Measurements from ENCODE around the gene SLC10A4. TPM values are rescaled to one million over a fixed set of nuclear protein-coding genes. Genes with fewer than 3 reads are reported as not detected.

SLC10A4 gene, protein sequence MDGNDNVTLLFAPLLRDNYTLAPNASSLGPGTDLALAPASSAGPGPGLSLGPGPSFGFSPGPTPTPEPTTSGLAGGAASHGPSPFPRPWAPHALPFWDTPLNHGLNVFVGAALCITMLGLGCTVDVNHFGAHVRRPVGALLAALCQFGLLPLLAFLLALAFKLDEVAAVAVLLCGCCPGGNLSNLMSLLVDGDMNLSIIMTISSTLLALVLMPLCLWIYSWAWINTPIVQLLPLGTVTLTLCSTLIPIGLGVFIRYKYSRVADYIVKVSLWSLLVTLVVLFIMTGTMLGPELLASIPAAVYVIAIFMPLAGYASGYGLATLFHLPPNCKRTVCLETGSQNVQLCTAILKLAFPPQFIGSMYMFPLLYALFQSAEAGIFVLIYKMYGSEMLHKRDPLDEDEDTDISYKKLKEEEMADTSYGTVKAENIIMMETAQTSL
- 0.07 and 0.27 TPM in 2 replicates for total RNA-seq

DNA sequence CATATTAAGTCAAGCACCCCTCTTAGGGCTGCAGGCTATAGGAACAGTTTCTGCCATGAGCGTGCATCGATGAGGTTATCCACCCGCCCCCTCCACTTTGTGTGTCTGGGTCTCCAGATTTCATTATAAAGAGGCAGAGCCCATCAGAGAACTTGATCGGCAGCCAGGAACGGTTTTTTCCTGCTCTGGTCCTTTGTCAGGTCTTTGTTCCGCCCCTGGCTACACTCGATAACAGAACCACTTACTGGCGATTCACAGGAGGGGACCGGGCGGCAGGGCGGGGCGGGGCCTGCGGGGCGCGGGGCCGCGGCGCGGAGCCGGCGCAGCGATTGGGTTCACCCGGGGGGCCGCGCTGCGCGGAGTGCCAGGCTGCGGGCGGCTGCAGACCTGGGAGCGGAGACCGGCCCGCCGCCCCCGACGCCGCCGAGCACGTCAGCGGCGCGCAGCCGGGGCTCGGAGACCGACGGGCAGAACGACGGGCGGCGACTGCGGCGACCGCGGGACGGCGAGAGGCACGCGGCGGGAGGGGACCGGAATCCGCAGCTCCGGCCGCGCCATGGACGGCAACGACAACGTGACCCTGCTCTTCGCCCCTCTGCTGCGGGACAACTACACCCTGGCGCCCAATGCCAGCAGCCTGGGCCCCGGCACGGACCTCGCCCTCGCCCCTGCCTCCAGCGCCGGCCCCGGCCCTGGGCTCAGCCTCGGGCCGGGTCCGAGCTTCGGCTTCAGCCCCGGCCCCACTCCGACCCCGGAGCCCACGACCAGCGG, at the start of gene SLC10A4:
SLC10A4 (plus strand) TSS at position 338 of the 771 bp plus-strand sequence; CDS start at position 557, 219 bp downstream.

DNA sequence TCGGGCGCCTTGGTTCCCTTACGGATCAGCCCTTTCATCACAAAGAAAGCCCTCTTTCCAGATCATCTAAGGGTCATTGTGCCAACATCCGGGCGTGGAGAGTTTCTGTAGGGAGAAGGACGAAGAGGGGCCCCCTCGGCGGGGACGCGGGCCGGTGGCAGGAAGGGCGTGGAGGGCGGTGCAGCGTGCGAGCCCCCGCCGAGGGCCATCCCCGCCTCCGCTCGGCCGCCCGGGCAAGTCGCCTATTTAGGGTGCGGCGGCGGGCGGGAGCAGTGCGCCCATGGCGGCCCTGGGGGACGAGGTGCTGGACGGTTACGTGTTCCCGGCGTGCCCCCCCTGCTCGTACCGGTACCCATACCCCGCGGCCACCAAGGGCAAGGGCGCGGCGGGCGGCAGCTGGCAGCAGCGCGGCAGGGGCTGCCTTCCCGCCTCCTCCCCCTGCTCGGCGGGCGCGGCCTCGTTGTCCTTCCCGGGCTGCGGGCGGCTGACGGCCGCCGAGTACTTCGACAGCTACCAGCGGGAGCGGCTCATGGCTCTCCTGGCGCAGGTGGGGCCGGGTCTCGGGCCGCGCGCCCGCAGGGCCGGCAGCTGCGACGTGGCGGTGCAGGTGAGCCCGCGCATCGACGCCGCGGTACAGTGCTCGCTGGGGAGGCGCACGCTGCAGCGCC, 7.0 kb downstream of the SLC10A4 start, which contains the start of gene ZAR1:
ZAR1 (plus strand) TSS at position 241 of the 668 bp plus-strand sequence; CDS start at position 281, 40 bp downstream.

Other genes with a start within 250 kb of the SLC10A4 start
- 0.27 and 1.4 TPM in 2 replicates for gene TEC, start 213.5 kb upstream of the SLC10A4 start, total RNA-seq
- 27.7 and 52.6 TPM in 2 replicates for gene SLAIN2, start 141.8 kb upstream of the SLC10A4 start, total RNA-seq
- not detected in 2 replicates for gene ZAR1, start 6.9 kb downstream of the SLC10A4 start, total RNA-seq

All from thoracic aorta endothelial cell (primary cell).